ENCODE data around the gene UGT1A6.

- TF ChIP-seq CREB1 (CRISPR knock-in tag; IDR thresholded peaks at IDR 0.05; ENCODE audit: low read depth): no peak
- no peak for TF ChIP-seq CTCF (conservative IDR thresholded peaks at IDR 0.05; ENCODE audit: low read depth in 2 of 2)
- no peak for TF ChIP-seq REST (IDR thresholded peaks at IDR 0.05; ENCODE audit: unreplicated experiment)
- no peak for TF ChIP-seq EZH2 (IDR thresholded peaks at IDR 0.05; ENCODE audit: low read depth, unreplicated experiment)
- no peak for TF ChIP-seq NANOG (IDR thresholded peaks at IDR 0.05; ENCODE audit: borderline replicate concordance)
- TF ChIP-seq ETS1 (IDR thresholded peaks at IDR 0.05): no peak
- TF ChIP-seq POLR2AphosphoS5 (IDR thresholded peaks at IDR 0.05; ENCODE audit: low read depth): no peak
- TF ChIP-seq STAT1 (IDR thresholded peaks at IDR 0.05; ENCODE audit: unreplicated experiment): no peak
- no peak for TF ChIP-seq JUNB (IDR thresholded peaks at IDR 0.05; ENCODE audit: unreplicated experiment)
Measured at GRCh38 chr2:233691443-233692433, 952 bp upstream of the UGT1A6 start.

All from GM23338 (cell line).